HL-60/S4 (cell line): ENCODE data around the gene SAMD9L.

ENCODE experiments used
- in situ Hi-C: fragments of 300-500 bp; cut with MboI; formaldehyde crosslinking; loops from 2 replicates; pipeline ENCODE4 v1.14.3; 2022; ENCODE audit warnings: low sequenced_read_pairs

The SAMD9L gene

DNA sequence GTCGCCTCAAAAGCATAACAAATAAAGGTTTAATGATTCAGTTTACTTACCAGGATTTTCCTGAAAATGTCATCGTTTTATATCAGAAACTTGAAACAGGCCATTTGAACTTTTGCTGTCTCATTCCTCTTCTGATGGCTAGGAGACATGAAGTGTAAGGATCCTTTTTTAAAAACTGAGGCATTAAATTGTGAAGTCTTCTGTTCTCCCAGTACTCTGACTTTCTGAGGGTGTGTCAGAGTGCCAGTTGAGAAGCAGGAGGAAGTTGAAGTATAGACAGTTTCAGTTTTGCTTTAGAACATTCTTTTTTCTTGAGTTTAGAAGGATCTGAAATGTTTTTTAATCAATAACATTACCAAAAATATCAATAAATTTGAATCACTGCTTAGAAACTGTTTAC lies at the start of gene SAMD9L:
Gene SAMD9L, minus strand, starts transcription at position 242 of the 400 bp plus-strand sequence. CDS start 12,414 bp downstream, outside the sequence.
- in situ Hi-C loops = no loop called here

DNA sequence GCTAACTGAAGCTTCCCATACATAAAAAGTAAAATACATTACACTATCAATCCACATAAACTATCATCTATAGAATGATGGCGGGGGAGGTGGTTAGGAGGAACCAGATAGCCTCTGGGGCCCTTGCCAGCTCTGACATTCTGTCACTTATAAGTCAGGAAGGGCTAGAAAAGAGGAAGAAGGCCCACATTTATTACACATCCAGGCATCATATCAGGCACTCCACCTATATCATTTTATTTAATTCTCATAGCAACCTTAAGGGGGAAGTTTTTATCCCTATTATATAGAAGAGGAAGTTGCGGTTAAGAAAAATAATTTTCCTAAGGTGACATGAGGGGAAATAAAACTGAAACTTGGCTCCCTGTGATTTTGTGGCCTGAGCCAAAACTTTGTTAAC lies 48.2 kb upstream of the SAMD9L start:
- in situ Hi-C loops = no loop called here

DNA sequence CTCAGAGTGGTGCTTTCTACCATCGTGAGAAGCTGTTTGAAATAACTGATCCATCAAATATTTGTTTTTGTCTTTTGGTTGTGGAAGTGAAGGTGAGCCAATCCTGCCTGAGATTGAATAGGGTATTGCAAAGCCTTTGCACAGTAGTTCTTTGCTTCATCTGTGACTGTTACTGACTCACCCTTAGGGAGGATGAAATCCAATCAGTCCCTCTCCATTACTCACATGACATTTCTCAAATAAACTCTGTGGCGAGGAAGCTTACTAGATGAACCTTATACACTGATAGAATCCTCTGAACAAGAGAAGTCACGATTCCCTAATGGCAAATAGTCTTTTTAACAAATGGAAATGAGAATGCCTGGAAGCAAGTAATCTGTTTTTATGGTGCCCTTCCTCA lies 46.2 kb upstream of the SAMD9L start:
- in situ Hi-C loops = no loop called here

DNA sequence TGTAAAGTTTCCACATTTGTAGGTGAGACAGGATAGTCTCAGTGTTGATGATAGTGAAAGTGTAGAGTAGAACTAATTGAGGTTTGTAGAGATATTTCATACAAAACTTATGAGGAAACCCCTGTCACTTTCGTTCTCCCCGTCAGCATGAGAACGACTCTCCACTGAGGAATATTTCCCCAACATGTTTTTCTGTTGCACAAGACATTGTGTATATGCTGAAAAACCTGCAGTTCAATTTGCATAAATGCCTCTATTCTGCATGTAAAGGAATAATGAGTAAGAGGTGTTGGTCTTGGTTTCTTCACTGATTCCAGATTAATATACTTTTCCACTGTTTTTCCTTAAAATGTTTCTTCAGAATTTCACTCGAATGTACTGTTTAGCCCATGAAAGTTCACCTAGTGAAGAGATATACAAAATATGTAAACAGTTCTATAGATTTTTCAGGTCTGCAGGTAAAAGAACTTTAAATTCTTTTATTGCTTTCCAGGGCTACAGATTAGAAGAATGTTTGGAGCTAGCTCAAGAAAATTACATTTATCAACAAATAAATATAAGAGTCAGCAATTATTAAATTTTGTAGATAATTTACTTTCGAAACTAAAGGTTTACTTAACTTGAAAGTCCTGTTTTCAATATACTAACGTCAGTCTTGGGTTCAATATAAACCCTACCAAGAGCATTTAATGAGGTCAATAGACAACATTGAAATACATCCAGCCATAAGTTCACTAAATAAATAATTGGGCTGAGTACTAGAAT lies 40.9 kb upstream of the SAMD9L start:
- in situ Hi-C loops = no loop called here

GRCh38 chr7:93185303-93186027 lies 37.3 kb upstream of the SAMD9L start:
- in situ Hi-C loops = no loop called here

DNA sequence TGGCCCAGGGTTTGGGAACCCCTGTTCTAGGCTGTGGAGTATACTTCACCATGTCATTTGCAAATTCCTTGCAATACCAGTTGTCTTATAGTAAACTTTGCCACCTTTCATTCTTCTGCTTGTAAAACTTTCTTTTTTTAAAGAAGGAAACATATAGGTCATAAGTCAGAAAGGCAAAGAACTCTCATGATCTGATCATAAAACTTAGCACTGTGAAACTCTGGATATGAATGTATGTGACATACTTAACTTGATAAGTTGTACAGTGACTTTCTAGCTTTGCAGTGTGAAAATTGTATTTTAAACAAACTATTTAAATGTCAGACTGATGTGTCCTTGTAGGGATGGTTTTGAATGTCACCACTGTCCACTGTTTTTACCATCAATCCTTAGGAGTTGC lies 31.0 kb upstream of the SAMD9L start:
- in situ Hi-C loops = no loop called here

DNA sequence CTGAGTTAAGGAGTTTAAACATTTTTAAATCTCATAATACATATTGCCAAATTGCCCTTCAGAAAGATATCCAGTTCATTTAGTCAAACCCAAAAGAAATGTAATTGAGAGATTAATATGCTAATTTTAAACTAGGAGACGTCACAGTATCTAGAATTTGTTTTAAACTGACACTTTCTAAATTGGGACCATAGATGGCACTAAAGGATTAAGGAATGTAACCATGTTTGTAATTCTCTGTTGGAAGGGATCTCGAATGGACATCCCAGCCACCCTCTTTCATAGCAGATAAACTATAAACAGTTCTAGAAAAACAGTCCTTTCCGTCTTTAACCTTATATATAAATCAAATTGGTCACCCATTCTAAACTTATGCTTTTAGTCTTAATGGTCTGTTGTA lies 30.0 kb upstream of the SAMD9L start:
- in situ Hi-C loops = no loop called here

DNA sequence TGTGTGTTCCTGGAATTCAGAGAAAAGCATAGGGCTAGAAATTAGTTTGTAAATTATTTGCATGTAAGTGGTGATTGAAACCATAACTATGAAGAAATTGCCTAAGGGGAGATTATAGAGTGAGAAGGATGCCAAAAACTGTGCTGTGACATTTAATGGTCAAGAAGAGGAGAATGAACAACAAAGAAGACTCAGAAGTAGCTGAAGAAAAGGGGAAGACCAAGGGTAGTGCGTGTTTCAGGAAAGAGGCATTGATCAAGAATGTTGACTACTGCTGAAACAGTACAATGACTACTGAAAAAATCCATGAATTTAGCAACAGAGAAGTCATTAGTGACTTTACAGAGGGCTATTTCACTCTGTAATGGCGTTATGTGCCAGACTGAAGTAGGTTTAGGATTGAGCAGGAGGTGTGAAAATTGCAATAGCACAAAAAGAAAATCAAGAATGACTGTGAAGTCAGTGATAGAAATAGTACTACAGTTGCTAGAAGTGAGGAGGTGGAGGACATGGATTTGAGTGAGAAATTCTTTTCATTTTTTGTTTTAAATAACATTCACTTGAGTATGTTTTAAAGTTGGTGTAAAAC lies 28.9 kb upstream of the SAMD9L start:
- in situ Hi-C loops = no loop called here

DNA sequence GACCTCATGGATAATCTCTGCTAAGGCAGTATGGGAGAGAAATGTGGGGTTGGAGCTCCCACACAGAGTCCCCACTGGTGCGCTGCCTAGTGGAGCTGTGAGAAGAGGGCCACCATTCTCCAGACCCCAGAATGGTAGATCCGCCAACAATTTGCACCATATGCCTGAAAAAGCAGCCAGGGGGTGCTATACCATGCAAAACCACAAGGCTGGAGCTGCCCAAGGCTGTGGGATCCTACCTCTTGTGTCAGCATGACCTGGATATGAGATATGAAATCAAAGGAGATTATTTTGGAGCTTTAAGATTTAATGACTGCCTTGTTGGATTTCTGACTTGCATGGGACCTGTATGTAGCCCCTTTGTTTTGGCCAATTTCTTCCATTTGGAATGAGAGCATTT lies 27.0 kb upstream of the SAMD9L start:
- in situ Hi-C loops = no loop called here

GRCh38 chr7:93172683-93173082 lies 24.5 kb upstream of the SAMD9L start:
- in situ Hi-C loops = no loop called here

DNA sequence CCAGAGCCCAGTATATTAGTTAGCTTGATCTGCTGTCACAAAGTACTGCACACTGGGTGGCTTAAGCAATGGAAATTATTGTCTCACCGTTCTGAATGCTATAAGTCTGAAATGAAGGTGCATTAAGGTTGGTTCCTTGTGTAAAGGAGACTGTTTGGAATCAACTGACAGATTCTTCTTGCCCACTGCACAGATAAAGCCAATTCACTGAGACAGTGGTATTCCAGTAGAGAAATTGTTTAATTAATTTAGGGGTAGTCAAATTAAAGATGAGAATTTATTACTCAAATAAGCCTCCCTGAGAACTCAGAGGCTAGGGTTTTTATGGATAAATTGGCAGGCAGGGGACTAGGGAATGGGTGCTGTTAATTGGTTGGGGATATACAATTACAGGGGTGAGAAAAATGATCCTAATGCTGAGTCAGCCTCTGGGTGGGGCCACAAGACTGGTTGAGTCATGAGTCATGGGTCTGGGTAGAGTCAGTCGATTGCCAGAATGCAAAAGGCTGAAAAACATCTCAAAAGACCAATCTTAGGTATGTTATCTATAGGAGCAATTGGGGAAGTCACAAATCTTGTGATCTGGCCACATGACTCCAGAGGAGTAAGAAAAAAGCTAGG lies 23.5 kb upstream of the SAMD9L start:
- in situ Hi-C loops = no loop called here

- in situ Hi-C loops = no loop called here
Measured at GRCh38 chr7:93165447-93165846, 17.3 kb upstream of the SAMD9L start.

DNA sequence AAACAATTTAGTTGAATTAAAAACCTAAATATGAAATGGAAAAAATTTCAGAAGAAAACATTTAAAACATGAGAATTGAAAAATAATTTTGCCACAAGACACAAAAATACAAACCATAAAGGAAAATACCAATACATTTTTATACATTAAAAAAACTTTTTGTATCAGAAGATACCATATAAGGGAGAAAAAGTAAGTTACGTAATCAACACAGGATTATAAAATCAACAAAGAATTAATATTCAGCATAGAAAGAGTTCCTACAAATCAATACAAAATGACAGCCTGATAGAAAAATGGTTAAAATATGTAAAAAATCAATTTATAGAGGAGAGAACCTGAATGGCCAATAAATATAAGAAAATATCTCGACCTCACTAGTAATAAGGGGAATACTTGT lies 16.6 kb upstream of the SAMD9L start:
- in situ Hi-C loops = no loop called here

DNA sequence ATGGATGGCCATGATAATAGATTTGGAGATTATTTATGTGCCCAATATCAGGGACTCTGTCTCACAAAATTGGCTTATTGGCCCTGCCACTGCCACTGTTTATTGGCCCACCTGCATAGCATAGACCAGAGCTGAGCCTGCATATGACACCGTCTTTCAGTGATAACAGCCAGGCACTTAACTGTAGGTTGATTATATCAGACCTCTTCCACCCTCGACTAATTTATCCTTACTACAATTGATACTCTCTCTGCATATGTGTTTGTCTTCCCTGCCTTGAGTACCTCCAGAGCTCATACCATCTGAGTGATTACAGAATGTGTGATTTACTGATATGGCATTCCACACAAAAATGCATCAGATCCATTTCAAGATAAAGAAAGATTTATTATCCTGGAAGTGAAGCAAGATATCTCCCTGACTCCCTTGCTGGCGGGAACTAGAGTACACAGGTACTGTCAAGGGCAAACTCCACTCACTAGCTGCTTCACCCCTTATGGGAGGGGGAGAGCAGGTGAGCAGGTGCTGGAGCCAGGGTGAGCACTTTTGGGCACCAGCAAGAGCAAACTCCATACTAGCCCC lies 13.1 kb upstream of the SAMD9L start:
- in situ Hi-C loops = no loop called here

GRCh38 chr7:93160410-93160809 lies 12.2 kb upstream of the SAMD9L start:
- in situ Hi-C loops = no loop called here

DNA sequence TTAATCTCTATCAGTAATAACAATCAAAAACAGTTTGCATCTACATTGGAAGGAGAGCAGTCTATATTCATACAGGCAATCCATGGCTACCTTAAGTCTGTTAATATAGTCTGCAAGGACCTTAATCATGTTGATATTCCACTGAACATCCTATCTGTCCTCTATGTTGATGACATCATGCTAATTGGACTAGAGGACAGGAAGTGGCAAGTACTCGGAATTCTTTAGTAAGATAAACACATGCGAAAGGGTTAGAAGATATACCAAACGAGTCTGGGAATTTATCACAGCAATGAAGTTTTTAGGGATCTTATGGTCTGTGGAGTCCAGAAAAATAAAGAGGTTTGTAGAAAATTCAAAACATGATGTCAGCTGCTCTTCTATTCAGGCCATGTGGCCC lies 11.3 kb upstream of the SAMD9L start:
- in situ Hi-C loops = no loop called here

GRCh38 chr7:93156884-93157283 lies 8.7 kb upstream of the SAMD9L start:
- in situ Hi-C loops = no loop called here

DNA sequence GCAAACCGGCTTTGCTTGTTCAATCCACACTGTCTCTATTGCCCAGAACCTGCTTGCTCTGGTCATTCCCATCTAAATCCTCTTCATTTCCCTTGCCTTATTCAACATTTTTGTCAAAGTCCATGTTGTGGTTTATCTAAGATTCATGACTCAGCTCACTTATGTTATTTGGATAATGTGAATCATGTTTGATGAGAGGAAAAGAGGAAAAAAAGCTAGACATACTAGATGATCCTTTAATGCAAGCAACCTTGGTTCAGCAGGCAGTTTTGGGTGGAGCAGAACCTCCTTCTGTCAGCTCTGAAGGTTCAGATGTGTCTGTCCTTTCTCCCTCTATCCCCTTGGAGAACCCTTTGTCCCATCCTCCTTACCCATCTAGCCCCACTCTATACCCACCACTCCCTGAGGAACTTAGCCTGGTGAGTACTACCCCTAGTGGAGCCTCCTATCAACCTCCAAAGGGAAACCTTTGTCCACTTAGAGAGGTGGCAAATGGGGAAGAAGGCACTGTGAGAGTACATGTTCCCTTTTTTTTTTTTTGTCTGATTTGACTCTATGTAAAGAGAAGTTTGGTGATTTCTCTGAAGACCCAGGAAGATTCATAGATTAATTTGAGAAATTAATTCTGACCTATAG lies 2.1 kb upstream of the SAMD9L start:
- in situ Hi-C loops = no loop called here

- in situ Hi-C loops = no loop called here
Measured at GRCh38 chr7:93148727-93149126, 542 bp upstream of the SAMD9L start.

DNA sequence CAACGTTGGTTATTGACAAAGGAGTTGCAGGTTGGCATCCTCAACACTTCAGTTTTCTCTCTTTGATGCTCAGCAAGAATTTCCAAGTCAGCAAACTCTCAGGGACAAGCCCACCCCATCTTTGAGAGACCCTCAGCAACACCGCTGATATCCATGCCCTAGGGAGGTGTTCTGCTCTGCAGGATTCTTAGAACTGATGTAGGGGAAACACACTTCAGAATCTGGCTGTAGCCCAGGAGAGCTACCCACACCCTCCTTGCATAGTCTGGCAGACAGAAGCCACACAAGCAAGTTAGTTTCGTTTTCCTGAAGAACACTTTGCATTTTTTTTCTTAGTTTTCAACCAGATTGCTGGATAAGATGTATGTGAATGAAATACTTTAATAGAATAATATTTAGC lies 822 bp downstream of the SAMD9L start:
- in situ Hi-C loops = no loop called here
